Measurements from ENCODE around the gene SLC25A47. TPM values are rescaled to one million over a fixed set of nuclear protein-coding genes. Genes with fewer than 3 reads are reported as not detected.
"Not testable (repeated sequence)": the region's sequence is repeated elsewhere in the genome, so short reads cannot be mapped to it uniquely, and the experiment has no call there.

SLC25A47 gene
- total RNA-seq, 1 experiment from 2014 or later, result not detected

DNA sequence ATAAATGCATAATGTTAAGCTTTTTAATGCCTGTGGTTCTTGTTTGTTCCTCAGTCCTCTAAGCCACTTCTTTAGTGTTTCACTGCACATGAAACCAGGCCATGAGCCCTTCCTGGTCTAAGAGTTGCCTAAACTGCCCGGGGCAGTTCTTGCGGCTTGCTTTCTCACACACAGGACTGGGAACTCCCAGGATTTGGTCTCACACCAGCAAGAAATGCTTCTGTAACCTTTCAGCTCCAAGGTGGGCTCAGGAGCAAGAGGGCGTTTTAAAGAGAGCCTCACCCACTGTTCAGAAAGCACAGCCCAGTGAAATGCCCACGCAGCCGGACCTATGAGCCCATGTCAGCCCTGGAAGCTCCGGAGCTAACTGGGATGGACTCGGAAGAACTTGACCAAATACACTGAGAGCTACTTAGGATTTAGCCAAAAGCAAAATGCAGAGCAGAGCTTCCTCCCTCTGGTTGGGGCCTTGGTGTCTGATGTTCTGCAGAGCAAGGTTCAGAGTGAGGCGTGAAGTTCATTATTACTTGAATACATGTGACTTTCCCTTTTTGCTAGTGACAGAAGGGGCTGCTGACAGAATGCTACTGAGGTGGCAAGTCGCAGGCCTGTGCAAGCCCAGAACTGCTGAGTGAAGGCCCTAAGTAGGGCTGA is 40.2 kb upstream of the SLC25A47 start:
- peaks cover 31% of the 10 kb centered on the region for H3K4me1 Mint-ChIP-seq (ENCODE audit: insufficient read depth, unreplicated experiment)
- H3K27ac Mint-ChIP-seq (ENCODE audit: low read depth, unreplicated experiment), result peak overlapping the region; percentile 63
- no peak overlapping the region for H3K4me3 Mint-ChIP-seq (ENCODE audit: unreplicated experiment)
- ChIA-PET POLR2A (interaction anchor here (1.0 to 2.5 kb wide), 4 partner anchors 10 to 95 kb away, joined by 3 to 8 read pairs (median 5); no protein-coding TSS in a partner anchor), CTCF (interaction anchor here (0.7 to 2.1 kb wide), 9 partner anchors 11 to 1558 kb away, joined by 3 to 14 read pairs (median 4); no protein-coding TSS in a partner anchor)
- BruUV-seq (replicated peaks), result no TSS peak
- peak; percentile 20 for DNase-seq (ENCODE audit: unreplicated experiment)
- TF ChIP-seq, protein P1, sequence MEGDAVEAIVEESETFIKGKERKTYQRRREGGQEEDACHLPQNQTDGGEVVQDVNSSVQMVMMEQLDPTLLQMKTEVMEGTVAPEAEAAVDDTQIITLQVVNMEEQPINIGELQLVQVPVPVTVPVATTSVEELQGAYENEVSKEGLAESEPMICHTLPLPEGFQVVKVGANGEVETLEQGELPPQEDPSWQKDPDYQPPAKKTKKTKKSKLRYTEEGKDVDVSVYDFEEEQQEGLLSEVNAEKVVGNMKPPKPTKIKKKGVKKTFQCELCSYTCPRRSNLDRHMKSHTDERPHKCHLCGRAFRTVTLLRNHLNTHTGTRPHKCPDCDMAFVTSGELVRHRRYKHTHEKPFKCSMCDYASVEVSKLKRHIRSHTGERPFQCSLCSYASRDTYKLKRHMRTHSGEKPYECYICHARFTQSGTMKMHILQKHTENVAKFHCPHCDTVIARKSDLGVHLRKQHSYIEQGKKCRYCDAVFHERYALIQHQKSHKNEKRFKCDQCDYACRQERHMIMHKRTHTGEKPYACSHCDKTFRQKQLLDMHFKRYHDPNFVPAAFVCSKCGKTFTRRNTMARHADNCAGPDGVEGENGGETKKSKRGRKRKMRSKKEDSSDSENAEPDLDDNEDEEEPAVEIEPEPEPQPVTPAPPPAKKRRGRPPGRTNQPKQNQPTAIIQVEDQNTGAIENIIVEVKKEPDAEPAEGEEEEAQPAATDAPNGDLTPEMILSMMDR (IDR thresholded peaks at IDR 0.05; ENCODE audit: unreplicated experiment), result no peak
- H3K9me3 Mint-ChIP-seq (ENCODE audit: unreplicated experiment), result no peaks in the 10 kb centered on the region
- intact Hi-C loops (cut with micrococcal nuclease), result no loop called here
- peaks cover 43% of the 10 kb centered on the region for H3K36me3 Mint-ChIP-seq (ENCODE audit: insufficient read depth, unreplicated experiment)
- no peaks in the 10 kb centered on the region for H3K27me3 Mint-ChIP-seq (ENCODE audit: insufficient read depth, unreplicated experiment)

DNA sequence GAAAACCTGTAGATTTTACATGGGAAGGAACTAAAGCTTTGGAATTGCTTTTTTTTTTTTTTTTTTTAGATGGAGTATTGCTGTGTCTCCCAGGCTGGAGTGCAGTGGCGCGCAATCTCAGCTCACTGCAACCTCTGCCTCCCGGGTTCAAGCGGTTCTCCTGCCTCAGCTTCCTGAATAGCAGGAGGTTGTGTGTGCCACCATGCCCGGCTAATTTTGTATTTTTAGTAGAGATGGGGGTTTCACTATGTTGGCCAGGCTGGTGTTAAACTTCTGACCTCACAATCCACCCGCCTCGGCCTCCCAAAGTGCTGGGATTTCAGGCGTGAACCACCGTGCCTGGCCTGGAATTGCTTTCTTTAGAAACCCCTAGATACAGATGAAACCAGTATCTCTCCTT is 39.7 kb upstream of the SLC25A47 start:
- H3K9me3 Mint-ChIP-seq (ENCODE audit: unreplicated experiment); H3K27me3 Mint-ChIP-seq (ENCODE audit: insufficient read depth, unreplicated experiment); BruUV-seq (replicated peaks); H3K4me3 Mint-ChIP-seq (ENCODE audit: unreplicated experiment); intact Hi-C loops (cut with micrococcal nuclease); DNase-seq (ENCODE audit: unreplicated experiment): not testable (repeated sequence)
- ChIA-PET CTCF (interaction anchor here (0.7 to 2.1 kb wide), 8 partner anchors 11 to 1557 kb away, joined by 3 to 14 read pairs (median 5); no protein-coding TSS in a partner anchor), POLR2A (interaction anchor here (0.7 to 2.5 kb wide), 3 partner anchors 11 to 1390 kb away, joined by 3 to 8 read pairs (median 5); no protein-coding TSS in a partner anchor)
- Mint-ChIP-seq H3K36me3 (ENCODE audit: insufficient read depth, unreplicated experiment) (peaks cover 43% of the 10 kb centered on the region), H3K4me1 (ENCODE audit: insufficient read depth, unreplicated experiment) (peaks cover 31% of the 10 kb centered on the region), H3K27ac (ENCODE audit: low read depth, unreplicated experiment) (peak overlapping the region; percentile 63)

DNA sequence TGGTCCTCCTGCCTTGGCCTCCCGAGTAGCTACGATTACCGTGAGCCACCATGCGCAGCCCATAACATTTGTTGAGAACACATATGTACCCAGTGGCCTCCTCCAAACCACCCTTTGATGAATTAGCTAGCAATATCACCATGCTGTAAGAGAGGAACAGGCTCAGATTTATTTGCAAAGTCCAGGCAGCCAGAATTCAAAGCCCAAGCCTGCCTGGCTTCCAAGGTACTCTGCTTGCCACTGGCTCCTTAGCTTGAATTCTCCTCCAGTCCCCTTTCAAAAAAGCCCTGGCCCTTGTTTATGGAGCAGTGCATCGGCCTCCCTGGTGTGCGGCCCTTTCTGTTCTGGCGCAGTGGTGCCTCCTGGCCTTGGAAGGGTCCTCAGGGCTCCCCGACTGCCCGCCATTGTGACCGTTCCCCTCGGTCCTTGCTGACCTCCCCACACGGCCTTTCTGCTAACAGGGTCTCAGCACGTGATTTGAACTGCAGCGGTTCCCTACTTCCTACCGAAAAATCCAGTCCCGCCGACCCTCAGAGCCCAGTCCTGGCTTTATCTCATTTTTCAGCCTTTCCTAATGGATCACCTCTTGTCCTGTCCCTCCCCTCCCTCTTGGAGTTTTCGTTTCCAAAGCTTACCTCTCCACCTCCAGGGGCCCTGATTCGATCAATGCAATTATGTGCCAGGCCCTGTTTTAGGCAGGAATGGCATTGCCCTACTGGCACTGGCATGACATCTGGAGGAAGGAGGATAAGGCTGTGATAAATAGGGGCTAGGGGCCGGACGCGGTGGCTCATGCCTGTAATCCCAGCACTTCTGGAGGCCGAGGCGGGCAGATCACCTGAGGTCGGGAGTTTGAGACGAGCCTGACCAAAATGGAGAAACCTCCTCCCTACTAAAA is 38.9 kb upstream of the SLC25A47 start:
- intact Hi-C loops (cut with micrococcal nuclease), result no loop called here
- peak overlapping the region; percentile 77 for H3K4me3 Mint-ChIP-seq (ENCODE audit: unreplicated experiment)
- peaks cover 35% of the 10 kb centered on the region for H3K36me3 Mint-ChIP-seq (ENCODE audit: insufficient read depth, unreplicated experiment)
- ChIA-PET CTCF (interaction anchor here (0.6 to 2.4 kb wide), 14 partner anchors 11 to 1557 kb away, joined by 3 to 30 read pairs (median 5); no protein-coding TSS in a partner anchor), POLR2A (interaction anchor here (0.7 to 2.5 kb wide), 5 partner anchors 12 to 1389 kb away, joined by 3 to 8 read pairs (median 3); no protein-coding TSS in a partner anchor)
- no peaks in the 10 kb centered on the region for H3K9me3 Mint-ChIP-seq (ENCODE audit: unreplicated experiment)
- no peaks in the 10 kb centered on the region for H3K27me3 Mint-ChIP-seq (ENCODE audit: insufficient read depth, unreplicated experiment)
- H3K27ac Mint-ChIP-seq (ENCODE audit: low read depth, unreplicated experiment), result no peak overlapping the region
- DNase-seq (ENCODE audit: unreplicated experiment), result no peak
- TF ChIP-seq, protein P1 (IDR thresholded peaks at IDR 0.05; ENCODE audit: unreplicated experiment), result no peak
- BruUV-seq (replicated peaks), result no TSS peak
- H3K4me1 Mint-ChIP-seq (ENCODE audit: insufficient read depth, unreplicated experiment), result peaks cover 31% of the 10 kb centered on the region

DNA sequence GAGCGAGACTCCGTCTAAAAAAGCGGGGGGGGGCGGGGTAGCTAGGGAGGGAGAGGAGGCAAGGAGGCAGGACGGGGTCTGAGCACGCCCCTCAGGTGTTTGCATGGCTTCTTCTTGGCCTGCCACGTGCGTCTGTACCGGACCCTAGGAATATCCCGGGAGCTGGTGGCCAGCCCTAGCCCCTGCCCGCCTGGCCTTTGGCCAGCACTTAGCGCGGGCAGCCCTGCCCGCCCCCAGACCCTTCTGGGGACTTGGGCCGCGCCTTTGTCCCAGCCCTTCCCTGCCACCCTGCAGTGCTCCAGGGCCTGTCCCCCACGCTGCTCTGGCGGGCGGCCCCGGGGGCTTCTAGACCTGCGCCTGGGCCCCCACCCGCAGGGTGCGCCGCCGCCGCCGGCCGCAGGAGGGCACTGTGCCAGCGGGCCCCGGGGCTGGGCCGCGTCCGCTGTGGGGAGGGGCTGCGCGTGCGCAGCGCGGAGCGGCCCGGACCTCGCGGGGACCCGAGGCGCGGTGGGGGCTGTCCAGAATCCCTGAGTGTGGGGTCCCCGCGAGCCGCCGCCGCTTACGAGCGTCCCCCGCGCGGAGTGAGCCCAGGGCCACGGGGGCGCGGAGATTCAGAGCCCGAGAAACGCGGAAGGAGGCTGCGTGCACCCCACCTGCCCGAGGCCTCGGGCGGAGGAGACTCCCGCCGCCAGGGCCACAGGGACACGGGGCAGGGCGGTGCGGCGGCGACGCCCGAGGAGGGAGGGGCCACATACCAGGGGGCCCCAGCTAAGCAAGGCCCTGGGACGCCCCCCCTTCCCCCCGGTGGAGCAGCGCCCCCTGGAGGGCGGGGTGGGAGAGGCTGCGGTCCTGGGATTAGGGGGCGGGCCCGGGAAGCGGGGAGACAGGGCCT is 37.9 kb upstream of the SLC25A47 start:
- peak overlapping the region; percentile 64 for H3K27ac Mint-ChIP-seq (ENCODE audit: low read depth, unreplicated experiment)

More for the DNA sequence above, 37.9 kb upstream of the SLC25A47 start:
- POLR2A ChIA-PET, result interaction anchor here (1.0 to 2.1 kb wide), 4 partner anchors 13 to 92 kb away, joined by 3 to 8 read pairs (median 3); a partner anchor contains a TSS
- peak overlapping the region; percentile 77 for H3K4me3 Mint-ChIP-seq (ENCODE audit: unreplicated experiment)
- CTCF ChIA-PET, result interaction anchor here (0.6 to 2.4 kb wide), 23 partner anchors 9 to 534 kb away, joined by 3 to 30 read pairs (median 4); no protein-coding TSS in a partner anchor
- DNase-seq (ENCODE audit: unreplicated experiment), result peak; percentile 57
- peaks cover 24% of the 10 kb centered on the region for H3K4me1 Mint-ChIP-seq (ENCODE audit: insufficient read depth, unreplicated experiment)
- intact Hi-C loops (cut with micrococcal nuclease), result no loop called here
- H3K9me3 Mint-ChIP-seq (ENCODE audit: unreplicated experiment), result no peaks in the 10 kb centered on the region
- H3K36me3 Mint-ChIP-seq (ENCODE audit: insufficient read depth, unreplicated experiment), result peaks cover 32% of the 10 kb centered on the region
- TF ChIP-seq, protein P1 (IDR thresholded peaks at IDR 0.05; ENCODE audit: unreplicated experiment), result peak; percentile 97
- BruUV-seq (replicated peaks), result no TSS peak
- H3K27me3 Mint-ChIP-seq (ENCODE audit: insufficient read depth, unreplicated experiment), result no peaks in the 10 kb centered on the region

Measured in MCF 10A (cell line).